Body of pancreas (tissue), 4 donors: ENCODE data around the gene ADCYAP1R1. TPM values are rescaled to one million over a fixed set of nuclear protein-coding genes. Genes with fewer than 3 reads are reported as not detected.

Experiments
- ATAC-seq: fragments of 150-250 bp; one replicate; pipeline ENCODE4 v1.9.1; 2016
- DNase-seq, 4 donors: peaks; one replicate each; pipeline ENCODE4 v3.0.0-alpha.2; 2019
- H3K27ac ChIP-seq, 4 donors: fragments of 200-600 bp; sonication (generic); 1 replicate in 3 of 4; 2 replicates in 1 of 4; pipeline versions ENCODE4 v1.5.1 to v1.6.1; 2016 to 2019; ENCODE audit warnings: mild to moderate bottlenecking in 1 of 4, mixed read lengths in 1 of 4, moderate library complexity in 1 of 4
- H3K27me3 ChIP-seq, 2 donors: fragments of 200-600 bp; sonication (generic); one replicate each; pipeline ENCODE4 v1.6.0; 2016; ENCODE audit warnings: mild to moderate bottlenecking in 1 of 2
- H3K36me3 ChIP-seq, 2 donors: fragments of 200-600 bp; sonication (generic); replicated peaks in 1 of 2; 2 replicates each; pipeline ENCODE4 v1.5.1; 2016; ENCODE audit warnings: low read depth in 2 of 2; ENCODE audit not compliant: insufficient read depth in 1 of 2
- H3K4me1 ChIP-seq: fragments of 200-600 bp; sonication (generic); one replicate; pipeline ENCODE4 v1.6.0; 2016
- H3K4me3 ChIP-seq, 2 donors: fragments of 200-600 bp; sonication (generic); 1 replicate in 1 of 2; 2 replicates in 1 of 2; pipeline ENCODE4 v1.5.1; 2016 to 2019
- H3K9me3 ChIP-seq, 3 donors: fragments of 200-600 bp; sonication (generic); 1 replicate in 2 of 3; 2 replicates in 1 of 3; pipeline ENCODE4 v1.5.1; 2016
- CTCF ChIP-seq, 7 experiments: fragments of 450-650 bp in 4 of 7; fragments of 200-600 bp in 3 of 7; sonication (generic) in 3 of 7; IDR thresholded peaks; one replicate each; pipeline ENCODE4 v1.5.1; 2016 to 2019; ENCODE audit warnings: antibody characterized with exemption in 7 of 7
- POLR2A ChIP-seq, 3 donors: fragments of 450-650 bp; IDR thresholded peaks; one replicate each; pipeline ENCODE4 v1.6.1; 2016; ENCODE audit warnings: antibody characterized with exemption in 3 of 3, mild to moderate bottlenecking in 2 of 3
- WGBS, 2 donors: methylation state at CpG; one replicate each; pipeline ENCODE4 v1.1.5; 2017; 5-methylcytosine and 5-hydroxymethylcytosine counted together
- intact Hi-C: fragments of 100-400 bp; cut with DNase I; formaldehyde crosslinking; loops from one replicate; pipeline ENCODE4 v1.15.1; 2023
- total RNA-seq, 2 donors: library from RNA; depleted of rRNA; stranded (reverse); fragments of >200 nt; gene quantifications; one replicate each; pipeline ENCODE4 v1.1.0, GENCODE V29; 2016

The ADCYAP1R1 gene
- total RNA-seq, 2 donors from 2014 or later = 1.8 to 8.2 TPM

DNA sequence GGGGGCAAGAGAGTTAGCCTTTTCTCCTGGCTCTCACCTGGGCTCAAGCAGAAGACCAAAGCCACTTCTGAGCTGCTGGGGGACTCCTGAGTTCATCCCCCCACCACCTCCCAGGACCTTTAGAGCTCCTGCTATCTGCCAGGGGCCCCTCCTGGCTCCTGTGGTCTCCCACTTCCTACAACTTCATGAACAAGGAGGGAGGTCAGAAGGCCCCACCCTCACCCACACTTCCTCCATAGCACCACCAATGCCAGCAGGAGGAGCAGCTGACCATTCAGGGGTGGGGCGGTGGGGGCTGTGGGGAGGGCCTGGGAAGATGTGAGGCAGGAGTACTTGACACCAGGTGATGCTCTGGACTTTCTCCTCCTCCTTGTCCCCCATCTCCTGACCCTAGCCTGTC is 32.6 kb upstream of the ADCYAP1R1 start:
- no peak for DNase-seq
- intact Hi-C loops = no loop called here
- Histone ChIP-seq H3K36me3 (no peaks in the 10 kb centered on the region), H3K27me3 (no peaks in the 10 kb centered on the region), H3K27ac (no peak overlapping the region), H3K4me1 (no peaks in the 10 kb centered on the region), H3K9me3 (no peaks in the 10 kb centered on the region), H3K4me3 (no peak overlapping the region)
- 71% methylated on average over 1 of the region's 1 CpG; no CpG with 5 or more reads in 1 of the 2 donors for WGBS, 2 donors
- TF ChIP-seq POLR2A (IDR thresholded peaks at IDR 0.05) (no peak), CTCF (IDR thresholded peaks at IDR 0.05) (no peak)
- no peak for ATAC-seq

- Histone ChIP-seq H3K4me1 (no peaks in the 10 kb centered on the region), H3K36me3 (no peaks in the 10 kb centered on the region), H3K27me3 (no peaks in the 10 kb centered on the region), H3K4me3 (no peak overlapping the region), H3K9me3 (no peaks in the 10 kb centered on the region), H3K27ac (no peak overlapping the region)
- intact Hi-C loops = no loop called here
- ATAC-seq (no peak), DNase-seq (no peak)
- TF ChIP-seq CTCF (IDR thresholded peaks at IDR 0.05) = no peak
- no peak for TF ChIP-seq POLR2A (IDR thresholded peaks at IDR 0.05)
- 71% methylated on average over 3 of the region's 3 CpGs for WGBS, 2 donors
These were observed 31.9 kb upstream of the ADCYAP1R1 start for GRCh38 chr7:31020161-31020560.

DNA sequence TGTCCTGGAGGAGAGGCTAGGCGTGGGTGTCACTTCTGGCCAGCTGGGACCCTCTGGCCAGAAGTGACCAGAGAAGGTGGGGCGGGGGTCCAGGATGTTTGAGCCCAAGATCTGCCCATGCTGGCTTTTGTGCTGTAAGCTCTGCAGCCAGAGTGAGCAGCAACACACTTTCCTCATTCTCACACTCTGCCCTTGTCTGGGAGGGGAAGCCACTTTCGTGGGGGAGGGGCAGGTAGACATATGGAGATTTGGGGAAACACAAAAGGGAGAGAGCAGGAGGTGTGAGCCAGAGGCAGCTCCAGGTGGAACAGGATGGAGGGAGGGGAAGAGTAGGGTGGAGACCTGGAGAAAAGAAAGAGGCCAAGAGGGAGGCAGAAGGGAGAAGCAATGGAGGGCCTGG is 31.5 kb upstream of the ADCYAP1R1 start:
- 49 to 68% methylated on average over 3 of the region's 3 CpGs for WGBS, 2 donors
- Histone ChIP-seq H3K27me3 (no peaks in the 10 kb centered on the region), H3K4me1 (no peaks in the 10 kb centered on the region), H3K27ac (no peak overlapping the region), H3K4me3 (no peak overlapping the region), H3K9me3 (no peaks in the 10 kb centered on the region), H3K36me3 (no peaks in the 10 kb centered on the region)
- TF ChIP-seq CTCF (IDR thresholded peaks at IDR 0.05) (no peak), POLR2A (IDR thresholded peaks at IDR 0.05) (no peak)
- intact Hi-C loops = no loop called here
- DNase-seq (no peak), ATAC-seq (no peak)

GRCh38 chr7:31022117-31022516 is 30.0 kb upstream of the ADCYAP1R1 start:
- no peaks in the 10 kb centered on the region for H3K27me3 ChIP-seq

More at GRCh38 chr7:31022117-31022516, 30.0 kb upstream of the ADCYAP1R1 start:
- H3K4me3 ChIP-seq = no peak overlapping the region
- no peaks in the 10 kb centered on the region for H3K36me3 ChIP-seq
- no peak for DNase-seq
- H3K4me1 ChIP-seq = no peaks in the 10 kb centered on the region
- TF ChIP-seq POLR2A (IDR thresholded peaks at IDR 0.05) = no peak
- TF ChIP-seq CTCF (IDR thresholded peaks at IDR 0.05) = no peak
- no peaks in the 10 kb centered on the region for H3K9me3 ChIP-seq
- no peak for ATAC-seq
- no peak overlapping the region for H3K27ac ChIP-seq
- WGBS, 2 donors = 67 to 79% methylated on average over 4 of the region's 4 CpGs
- intact Hi-C loops = no loop called here
